ENCODE data around the gene CPEB3.
A peak's percentile ranks its signal among the peaks of the same experiment; 100 is the strongest.
"Not testable (repeated sequence)": the region's sequence is repeated elsewhere in the genome, so short reads cannot be mapped to it uniquely, and the experiment has no call there.

The CPEB3 gene

GRCh38 chr10:92290837-92291615 lies at the start of gene CPEB3, which contains the start of gene MARCHF5:
TSS of gene CPEB3 (minus strand) at chr10:92291078. CDS start at chr10:92240350, 50,728 bp downstream.
TSS of gene MARCHF5 (plus strand) at chr10:92291167. CDS start at chr10:92291495, 328 bp downstream.
- peak within 1 kb of the TSS; percentile 89 to 95 for H3K4me3 ChIP-seq (ENCODE audit: low read length in 2 of 2)
- peaks cover 0 to 8% of the 10 kb centered on the region in 2 donors for H3K36me3 ChIP-seq (ENCODE audit: control insufficient read depth in 2 of 2, insufficient read depth in 2 of 2, low read length in 2 of 2)
- H3K27me3 ChIP-seq (ENCODE audit: control insufficient read depth in 2 of 2, insufficient read depth in 2 of 2, low read length in 2 of 2): no peaks in the 10 kb centered on the region
- peak within 1 kb of the TSS; percentile 90 to 95 for H3K9ac ChIP-seq (ENCODE audit: low read depth in 1 of 2, low read length in 2 of 2)
- no peaks in the 10 kb centered on the region for H3K9me3 ChIP-seq (ENCODE audit: control insufficient read depth in 2 of 2, low read length in 2 of 2)
- H3K4me1 ChIP-seq (ENCODE audit: control insufficient read depth in 2 of 2, insufficient read depth in 2 of 2, low read length in 2 of 2): peaks cover 7 to 10% of the 10 kb centered on the region in 2 donors
- peak within 1 kb of the TSS; percentile 86 to 89 for H3K27ac ChIP-seq (ENCODE audit: low read depth in 2 of 2, low read length in 2 of 2)

GRCh38 chr10:92329927-92330326 lies 39.0 kb upstream of the CPEB3 start:
- H3K36me3 ChIP-seq (ENCODE audit: control insufficient read depth in 2 of 2, insufficient read depth in 2 of 2, low read length in 2 of 2); H3K4me1 ChIP-seq (ENCODE audit: control insufficient read depth in 2 of 2, insufficient read depth in 2 of 2, low read length in 2 of 2); H3K27me3 ChIP-seq (ENCODE audit: control insufficient read depth in 2 of 2, insufficient read depth in 2 of 2, low read length in 2 of 2); H3K27ac ChIP-seq (ENCODE audit: low read depth in 2 of 2, low read length in 2 of 2); H3K9ac ChIP-seq (ENCODE audit: low read depth in 1 of 2, low read length in 2 of 2); H3K4me3 ChIP-seq (ENCODE audit: low read length in 2 of 2); H3K9me3 ChIP-seq (ENCODE audit: control insufficient read depth in 2 of 2, low read length in 2 of 2): not testable (repeated sequence)

- Histone ChIP-seq H3K4me1 (ENCODE audit: control insufficient read depth in 2 of 2, insufficient read depth in 2 of 2, low read length in 2 of 2) (peaks cover 2 to 9% of the 10 kb centered on the region in 2 donors), H3K9me3 (ENCODE audit: control insufficient read depth in 2 of 2, low read length in 2 of 2) (no peaks in the 10 kb centered on the region), H3K36me3 (ENCODE audit: control insufficient read depth in 2 of 2, insufficient read depth in 2 of 2, low read length in 2 of 2) (peaks cover 0 to 4% of the 10 kb centered on the region in 2 donors), H3K27me3 (ENCODE audit: control insufficient read depth in 2 of 2, insufficient read depth in 2 of 2, low read length in 2 of 2) (no peaks in the 10 kb centered on the region), H3K27ac (ENCODE audit: low read depth in 2 of 2, low read length in 2 of 2) (no peak overlapping the region), H3K9ac (ENCODE audit: low read depth in 1 of 2, low read length in 2 of 2) (no peak overlapping the region), H3K4me3 (ENCODE audit: low read length in 2 of 2) (no peak overlapping the region)
Observed at GRCh38 chr10:92328993-92329392, 38.1 kb upstream of the CPEB3 start.

- Histone ChIP-seq H3K9me3 (ENCODE audit: control insufficient read depth in 2 of 2, low read length in 2 of 2) (no peaks in the 10 kb centered on the region), H3K36me3 (ENCODE audit: control insufficient read depth in 2 of 2, insufficient read depth in 2 of 2, low read length in 2 of 2) (peaks cover 0 to 4% of the 10 kb centered on the region in 2 donors), H3K27ac (ENCODE audit: low read depth in 2 of 2, low read length in 2 of 2) (no peak overlapping the region), H3K4me3 (ENCODE audit: low read length in 2 of 2) (peak overlapping the region; percentile 3 to 32), H3K4me1 (ENCODE audit: control insufficient read depth in 2 of 2, insufficient read depth in 2 of 2, low read length in 2 of 2) (peaks cover 2 to 9% of the 10 kb centered on the region in 2 donors), H3K27me3 (ENCODE audit: control insufficient read depth in 2 of 2, insufficient read depth in 2 of 2, low read length in 2 of 2) (no peaks in the 10 kb centered on the region), H3K9ac (ENCODE audit: low read depth in 1 of 2, low read length in 2 of 2) (no peak overlapping the region)
Observed at GRCh38 chr10:92327445-92328433, 36.9 kb upstream of the CPEB3 start.

- Histone ChIP-seq H3K9ac (ENCODE audit: low read depth in 1 of 2, low read length in 2 of 2) (no peak overlapping the region), H3K4me1 (ENCODE audit: control insufficient read depth in 2 of 2, insufficient read depth in 2 of 2, low read length in 2 of 2) (peaks cover 2 to 5% of the 10 kb centered on the region in 2 donors), H3K27me3 (ENCODE audit: control insufficient read depth in 2 of 2, insufficient read depth in 2 of 2, low read length in 2 of 2) (no peaks in the 10 kb centered on the region), H3K27ac (ENCODE audit: low read depth in 2 of 2, low read length in 2 of 2) (no peak overlapping the region), H3K36me3 (ENCODE audit: control insufficient read depth in 2 of 2, insufficient read depth in 2 of 2, low read length in 2 of 2) (peaks cover 0 to 6% of the 10 kb centered on the region in 2 donors), H3K9me3 (ENCODE audit: control insufficient read depth in 2 of 2, low read length in 2 of 2) (no peaks in the 10 kb centered on the region), H3K4me3 (ENCODE audit: low read length in 2 of 2) (no peak overlapping the region)
Observed at GRCh38 chr10:92323079-92323478, 32.2 kb upstream of the CPEB3 start.

GRCh38 chr10:92316610-92317009 lies 25.7 kb upstream of the CPEB3 start:
- Histone ChIP-seq H3K4me3 (ENCODE audit: low read length in 2 of 2) (no peak overlapping the region), H3K9me3 (ENCODE audit: control insufficient read depth in 2 of 2, low read length in 2 of 2) (no peaks in the 10 kb centered on the region), H3K36me3 (ENCODE audit: control insufficient read depth in 2 of 2, insufficient read depth in 2 of 2, low read length in 2 of 2) (peaks cover 3 to 7% of the 10 kb centered on the region in 2 donors), H3K27ac (ENCODE audit: low read depth in 2 of 2, low read length in 2 of 2) (no peak overlapping the region), H3K4me1 (ENCODE audit: control insufficient read depth in 2 of 2, insufficient read depth in 2 of 2, low read length in 2 of 2) (no peaks in the 10 kb centered on the region), H3K27me3 (ENCODE audit: control insufficient read depth in 2 of 2, insufficient read depth in 2 of 2, low read length in 2 of 2) (no peaks in the 10 kb centered on the region), H3K9ac (ENCODE audit: low read depth in 1 of 2, low read length in 2 of 2) (no peak overlapping the region)

GRCh38 chr10:92313750-92314149 lies 22.9 kb upstream of the CPEB3 start:
- Histone ChIP-seq H3K4me3 (ENCODE audit: low read length in 2 of 2) (no peak overlapping the region), H3K9me3 (ENCODE audit: control insufficient read depth in 2 of 2, low read length in 2 of 2) (no peaks in the 10 kb centered on the region), H3K36me3 (ENCODE audit: control insufficient read depth in 2 of 2, insufficient read depth in 2 of 2, low read length in 2 of 2) (peaks cover 4 to 10% of the 10 kb centered on the region in 2 donors), H3K27ac (ENCODE audit: low read depth in 2 of 2, low read length in 2 of 2) (no peak overlapping the region), H3K9ac (ENCODE audit: low read depth in 1 of 2, low read length in 2 of 2) (no peak overlapping the region), H3K27me3 (ENCODE audit: control insufficient read depth in 2 of 2, insufficient read depth in 2 of 2, low read length in 2 of 2) (no peaks in the 10 kb centered on the region), H3K4me1 (ENCODE audit: control insufficient read depth in 2 of 2, insufficient read depth in 2 of 2, low read length in 2 of 2) (no peaks in the 10 kb centered on the region)

GRCh38 chr10:92309272-92309671 lies 18.4 kb upstream of the CPEB3 start:
- no peaks in the 10 kb centered on the region for H3K4me1 ChIP-seq (ENCODE audit: control insufficient read depth in 2 of 2, insufficient read depth in 2 of 2, low read length in 2 of 2)
- no peak overlapping the region for H3K4me3 ChIP-seq (ENCODE audit: low read length in 2 of 2)
- H3K9ac ChIP-seq (ENCODE audit: low read depth in 1 of 2, low read length in 2 of 2): no peak overlapping the region
- H3K27ac ChIP-seq (ENCODE audit: low read depth in 2 of 2, low read length in 2 of 2): no peak overlapping the region
- peaks cover 2 to 10% of the 10 kb centered on the region in 2 donors for H3K36me3 ChIP-seq (ENCODE audit: control insufficient read depth in 2 of 2, insufficient read depth in 2 of 2, low read length in 2 of 2)
- H3K9me3 ChIP-seq (ENCODE audit: control insufficient read depth in 2 of 2, low read length in 2 of 2): no peaks in the 10 kb centered on the region
- H3K27me3 ChIP-seq (ENCODE audit: control insufficient read depth in 2 of 2, insufficient read depth in 2 of 2, low read length in 2 of 2): no peaks in the 10 kb centered on the region

GRCh38 chr10:92305133-92306072 lies 14.5 kb upstream of the CPEB3 start:
- H3K4me3 ChIP-seq (ENCODE audit: low read length in 2 of 2): no peak overlapping the region
- H3K36me3 ChIP-seq (ENCODE audit: control insufficient read depth in 2 of 2, insufficient read depth in 2 of 2, low read length in 2 of 2): no peaks in the 10 kb centered on the region
- H3K9ac ChIP-seq (ENCODE audit: low read depth in 1 of 2, low read length in 2 of 2): no peak overlapping the region
- H3K27me3 ChIP-seq (ENCODE audit: control insufficient read depth in 2 of 2, insufficient read depth in 2 of 2, low read length in 2 of 2): no peaks in the 10 kb centered on the region
- H3K9me3 ChIP-seq (ENCODE audit: control insufficient read depth in 2 of 2, low read length in 2 of 2): no peaks in the 10 kb centered on the region
- no peaks in the 10 kb centered on the region for H3K4me1 ChIP-seq (ENCODE audit: control insufficient read depth in 2 of 2, insufficient read depth in 2 of 2, low read length in 2 of 2)
- no peak overlapping the region for H3K27ac ChIP-seq (ENCODE audit: low read depth in 2 of 2, low read length in 2 of 2)
